Caco-2 (cell line): ENCODE measurements around the gene PKIB. TPM values are rescaled to one million over a fixed set of nuclear protein-coding genes. Genes with fewer than 3 reads are reported as not detected.

Source experiments
- BruUV-seq: library from RNA; stranded (reverse); fragments of 400-500 nt; replicated peaks from 2 replicates; lab custom pipeline; 2021; lab: Mats Ljungman, UMichigan
- CTCF ChIA-PET: fragments of 300-600 bp; sonication (Branson Sonifier 250); formaldehyde crosslinking; loops from one replicate; lab custom pipeline; 2022; ENCODE audit warnings: antibody characterized with exemption; lab: Charles Lee
- POLR2A ChIA-PET: fragments of 300-600 bp; sonication (Branson Sonifier 250); formaldehyde crosslinking; loops from one replicate; lab custom pipeline; 2022; ENCODE audit warnings: antibody characterized with exemption; lab: Charles Lee
- DNase-seq, 2 experiments: peaks; one replicate each; pipeline versions ENCODE4 v3.0.0 to v3.0.0-alpha.2; 2020 to 2022
- H3K27me3 ChIP-seq: replicated peaks from 2 replicates; pipeline ENCODE4 v1.6.0; 2011; ENCODE audit warnings: low read length; ENCODE audit not compliant: control insufficient read depth, insufficient read depth
- H3K36me3 ChIP-seq: 2 replicates; pipeline ENCODE4 v1.5.1; 2011; ENCODE audit warnings: low read length; ENCODE audit not compliant: control insufficient read depth, insufficient read depth
- H3K4me1 ChIP-seq: fragments of 250-450 bp; sonication (Bioruptor Pico); 2 replicates; pipeline ENCODE4 v1.5.1; 2020; ENCODE audit warnings: mild to moderate bottlenecking
- H3K4me3 ChIP-seq: 2 replicates; pipeline ENCODE4 v1.5.1; 2011; ENCODE audit warnings: low read depth, mild to moderate bottlenecking, control low read depth, low read length
- H3K9me3 ChIP-seq: fragments of 250-450 bp; sonication (Bioruptor Pico); 2 replicates; pipeline ENCODE4 v1.5.1; 2020; ENCODE audit warnings: mild to moderate bottlenecking, moderate library complexity
- H3K27ac Mint-ChIP-seq: one replicate; pipeline ENCODE4 v1.8.0; 2022; ENCODE audit warnings: mixed read lengths; ENCODE audit not compliant: unreplicated experiment
- H3K27me3 Mint-ChIP-seq: one replicate; pipeline ENCODE4 v1.8.0; 2022; ENCODE audit warnings: mixed read lengths; ENCODE audit not compliant: insufficient read depth, unreplicated experiment
- H3K36me3 Mint-ChIP-seq: one replicate; pipeline ENCODE4 v1.8.0; 2022; ENCODE audit warnings: mild to moderate bottlenecking, mixed read lengths; ENCODE audit not compliant: insufficient read depth, unreplicated experiment
- H3K4me1 Mint-ChIP-seq: one replicate; pipeline ENCODE4 v1.8.0; 2022; ENCODE audit warnings: low read depth, mixed read lengths; ENCODE audit not compliant: unreplicated experiment
- H3K4me3 Mint-ChIP-seq: one replicate; pipeline ENCODE4 v1.8.0; 2022; ENCODE audit warnings: mild to moderate bottlenecking, moderate library complexity, mixed read lengths; ENCODE audit not compliant: unreplicated experiment
- H3K9me3 Mint-ChIP-seq: one replicate; pipeline ENCODE4 v1.8.0; 2022; ENCODE audit warnings: mixed read lengths; ENCODE audit not compliant: unreplicated experiment
- CTCF ChIP-seq, 2 experiments: fragments of 200-600 bp in 1 of 2; IDR thresholded peaks; 1 replicate in 1 of 2; 2 replicates in 1 of 2; pipeline versions ENCODE4 v1.5.1 to v1.8.0; 2011 to 2022; ENCODE audit warnings: antibody characterized with exemption in 1 of 2, control low read depth in 1 of 2, inconsistent platforms in 1 of 2, low read depth in 1 of 2, low read length in 1 of 2, mild to moderate bottlenecking in 1 of 2, moderate library complexity in 1 of 2; ENCODE audit not compliant: insufficient read depth in 1 of 2, severe bottlenecking in 1 of 2, unreplicated experiment in 1 of 2
- intact Hi-C: fragments of 100-400 bp; cut with micrococcal nuclease; formaldehyde crosslinking; loops from one replicate; pipeline ENCODE4 v1.10.0; 2022; ENCODE audit not compliant: unreplicated experiment
- total RNA-seq: library from RNA; stranded (reverse); gene quantifications from 2 replicates; pipeline ENCODE4 v1.2.3, GENCODE V29; 2022

Gene PKIB
- total RNA-seq, 1 experiment from 2014 or later = 18.6 TPM

GRCh38 chr6:122697458-122697857 lies 87.3 kb downstream of the PKIB start:
- H3K4me3 ChIP-seq = no peak overlapping the region
- H3K4me1 Mint-ChIP-seq = no peaks in the 10 kb centered on the region
- no peaks in the 10 kb centered on the region for H3K9me3 Mint-ChIP-seq
- no peaks in the 10 kb centered on the region for H3K27me3 Mint-ChIP-seq
- H3K27ac Mint-ChIP-seq = no peak overlapping the region
- TF ChIP-seq CTCF (IDR thresholded peaks at IDR 0.05; ENCODE audit: insufficient read depth in 1 of 2, low read depth in 1 of 2, low read length in 1 of 2, severe bottlenecking in 1 of 2, unreplicated experiment in 1 of 2) = no peak
- ChIA-PET CTCF (no interaction called here), POLR2A (no interaction called here)
- intact Hi-C loops = no loop called here
- no peak for DNase-seq
- H3K36me3 ChIP-seq = no peaks in the 10 kb centered on the region
- no TSS peak for BruUV-seq
- no peaks in the 10 kb centered on the region for H3K9me3 ChIP-seq
- no peaks in the 10 kb centered on the region for H3K4me1 ChIP-seq
- H3K36me3 Mint-ChIP-seq = no peaks in the 10 kb centered on the region
- no peaks in the 10 kb centered on the region for H3K27me3 ChIP-seq
- no peak overlapping the region for H3K4me3 Mint-ChIP-seq

GRCh38 chr6:122701666-122702065 lies 91.5 kb downstream of the PKIB start:
- no peaks in the 10 kb centered on the region for H3K9me3 Mint-ChIP-seq
- no TSS peak for BruUV-seq
- POLR2A ChIA-PET = no interaction called here
- H3K36me3 ChIP-seq = no peaks in the 10 kb centered on the region
- no peaks in the 10 kb centered on the region for H3K4me1 Mint-ChIP-seq
- CTCF ChIA-PET = interaction anchor here (0.6 kb wide), 1 partner anchor 91 kb away, joined by 3 read pairs; the partner anchor contains the start of gene PKIB
- no peaks in the 10 kb centered on the region for H3K27me3 Mint-ChIP-seq
- H3K4me3 Mint-ChIP-seq = no peak overlapping the region
- no peaks in the 10 kb centered on the region for H3K36me3 Mint-ChIP-seq
- intact Hi-C loops = no loop called here
- no peak overlapping the region for H3K4me3 ChIP-seq
- no peaks in the 10 kb centered on the region for H3K27me3 ChIP-seq
- no peaks in the 10 kb centered on the region; the same call in 1 of the 2 replicates for H3K9me3 ChIP-seq
- no peak for TF ChIP-seq CTCF (IDR thresholded peaks at IDR 0.05; ENCODE audit: insufficient read depth in 1 of 2, low read depth in 1 of 2, low read length in 1 of 2, severe bottlenecking in 1 of 2, unreplicated experiment in 1 of 2)
- H3K4me1 ChIP-seq = no peaks in the 10 kb centered on the region
- H3K27ac Mint-ChIP-seq = no peak overlapping the region
- DNase-seq = no peak

GRCh38 chr6:122702841-122703240 lies 92.6 kb downstream of the PKIB start:
- CTCF ChIA-PET = interaction anchor here (0.7 kb wide), 1 partner anchor 70 kb away, joined by 4 read pairs; no protein-coding TSS in a partner anchor
- Histone ChIP-seq H3K36me3 (no peaks in the 10 kb centered on the region), H3K27me3 (no peaks in the 10 kb centered on the region), H3K9me3 (no peaks in the 10 kb centered on the region; the same call in 1 of the 2 replicates), H3K4me1 (no peaks in the 10 kb centered on the region), H3K4me3 (no peak overlapping the region)
- no peaks in the 10 kb centered on the region for H3K4me1 Mint-ChIP-seq
- no peak overlapping the region for H3K4me3 Mint-ChIP-seq
- H3K27ac Mint-ChIP-seq = no peak overlapping the region
- H3K27me3 Mint-ChIP-seq = no peaks in the 10 kb centered on the region
- H3K36me3 Mint-ChIP-seq = no peaks in the 10 kb centered on the region
- BruUV-seq = no TSS peak
- POLR2A ChIA-PET = no interaction called here
- no peak for TF ChIP-seq CTCF (IDR thresholded peaks at IDR 0.05; ENCODE audit: insufficient read depth in 1 of 2, low read depth in 1 of 2, low read length in 1 of 2, severe bottlenecking in 1 of 2, unreplicated experiment in 1 of 2)
- H3K9me3 Mint-ChIP-seq = no peaks in the 10 kb centered on the region
- DNase-seq = no peak
- intact Hi-C loops = no loop called here
